Large intestine (tissue), 3 donors: ENCODE data around the gene CSTF1. TPM values are rescaled to one million over a fixed set of nuclear protein-coding genes. Genes with fewer than 3 reads are reported as not detected.
A peak's percentile ranks its signal among the peaks of the same experiment; 100 is the strongest.

Experiments
- DNase-seq, 2 donors: peaks; one replicate each; pipeline versions ENCODE4 v3.0.0 to v3.0.0-alpha.2; 2013
- H3K27ac ChIP-seq: one replicate; pipeline ENCODE4 v1.5.1; 2013; ENCODE audit warnings: low read length
- H3K27me3 ChIP-seq: 2 replicates; pipeline ENCODE4 v1.6.1; 2013; ENCODE audit warnings: low read length; ENCODE audit not compliant: control insufficient read depth, insufficient read depth
- H3K36me3 ChIP-seq: 2 replicates; pipeline ENCODE4 v1.6.1; 2013; ENCODE audit warnings: low read length; ENCODE audit not compliant: control insufficient read depth, insufficient read depth
- H3K4me1 ChIP-seq: one replicate; pipeline ENCODE4 v1.6.1; 2013; ENCODE audit warnings: low read length; ENCODE audit not compliant: control insufficient read depth, insufficient read depth
- H3K4me3 ChIP-seq: one replicate; pipeline ENCODE4 v1.5.1; 2013; ENCODE audit warnings: low read length
- H3K9me3 ChIP-seq: one replicate; pipeline ENCODE4 v1.6.1; 2013; ENCODE audit warnings: mild to moderate bottlenecking, low read depth, low read length, moderate library complexity; ENCODE audit not compliant: control insufficient read depth
- WGBS: methylation state at CpG from one replicate; pipeline ENCODE4 v1.1.5; 2013; ENCODE audit warnings: low lambda C conversion rate; ENCODE audit not compliant: insufficient coverage; 5-methylcytosine and 5-hydroxymethylcytosine counted together
- polyA plus RNA-seq: library from polyadenylated mRNA; unstranded; fragments of 120-200 nt; gene quantifications from one replicate; pipeline ENCODE4 v1.2.1, GENCODE V29; 2013

The CSTF1 gene
- polyA plus RNA-seq, 1 donor, result 27.6 TPM

DNA sequence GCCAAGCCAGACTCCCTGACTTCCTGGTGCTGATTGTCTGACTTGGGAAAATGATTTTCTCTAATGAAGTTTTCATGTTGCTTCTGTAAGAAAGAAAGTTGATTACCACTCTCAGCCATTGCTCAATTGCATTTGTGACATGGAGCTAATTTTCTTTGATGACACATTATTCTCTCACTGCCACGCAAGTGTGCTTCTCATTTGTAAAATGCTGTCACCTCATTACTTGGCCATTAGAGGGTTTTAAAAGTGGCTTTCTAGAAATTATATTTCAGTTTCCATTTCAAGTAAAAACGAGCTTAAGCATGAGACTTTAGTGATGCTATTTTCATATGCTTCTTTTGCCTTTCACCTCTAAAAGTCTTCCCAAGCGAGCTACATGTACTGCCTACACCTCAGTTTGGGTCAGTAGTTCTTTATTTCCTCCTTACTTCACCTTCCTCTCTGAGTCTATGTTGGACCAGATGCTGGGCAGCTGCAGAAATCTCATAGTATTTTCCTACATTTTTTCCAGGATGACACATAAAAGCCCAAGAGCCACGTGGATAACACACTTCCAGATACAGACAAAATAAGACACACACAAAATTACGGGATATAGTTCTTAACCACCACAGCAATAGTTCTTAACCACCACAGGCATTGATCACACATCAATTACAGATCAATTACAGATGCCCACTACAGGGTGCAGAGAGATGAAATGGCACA lies 39.9 kb upstream of the CSTF1 start:
- Histone ChIP-seq H3K36me3 (no peaks in the 10 kb centered on the region), H3K27ac (no peak overlapping the region), H3K4me3 (no peak overlapping the region), H3K4me1 (peaks cover 4% of the 10 kb centered on the region), H3K27me3 (no peaks in the 10 kb centered on the region), H3K9me3 (no peaks in the 10 kb centered on the region)
- 84% methylated on average over 2 of the region's 5 CpGs for WGBS
- DNase-seq, result no peak

DNA sequence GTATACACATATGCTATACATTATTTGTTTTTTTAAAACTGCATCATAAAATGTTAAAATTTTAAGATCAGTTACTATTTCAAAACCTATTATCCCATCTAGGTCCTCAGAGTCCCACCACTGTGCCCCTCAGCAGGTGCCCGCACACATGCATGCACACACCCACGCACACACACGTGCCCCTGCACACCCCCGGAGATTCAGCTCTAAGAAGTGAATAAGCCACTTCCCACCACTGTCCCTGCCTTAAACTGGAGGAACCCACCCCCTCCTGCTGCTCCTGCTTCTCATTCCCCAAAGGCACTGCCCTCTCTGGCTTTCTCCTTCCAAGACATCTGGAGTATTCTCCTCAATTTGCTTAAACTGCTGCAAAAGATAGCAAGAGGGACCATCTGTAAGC lies 39.1 kb upstream of the CSTF1 start:
- H3K4me3 ChIP-seq, result no peak overlapping the region
- no peaks in the 10 kb centered on the region for H3K9me3 ChIP-seq
- no peak for DNase-seq
- no peaks in the 10 kb centered on the region for H3K27me3 ChIP-seq
- no peak overlapping the region for H3K27ac ChIP-seq
- no peaks in the 10 kb centered on the region for H3K4me1 ChIP-seq
- no CpG with 5 or more reads among the region's 4 CpGs for WGBS
- H3K36me3 ChIP-seq, result no peaks in the 10 kb centered on the region

DNA sequence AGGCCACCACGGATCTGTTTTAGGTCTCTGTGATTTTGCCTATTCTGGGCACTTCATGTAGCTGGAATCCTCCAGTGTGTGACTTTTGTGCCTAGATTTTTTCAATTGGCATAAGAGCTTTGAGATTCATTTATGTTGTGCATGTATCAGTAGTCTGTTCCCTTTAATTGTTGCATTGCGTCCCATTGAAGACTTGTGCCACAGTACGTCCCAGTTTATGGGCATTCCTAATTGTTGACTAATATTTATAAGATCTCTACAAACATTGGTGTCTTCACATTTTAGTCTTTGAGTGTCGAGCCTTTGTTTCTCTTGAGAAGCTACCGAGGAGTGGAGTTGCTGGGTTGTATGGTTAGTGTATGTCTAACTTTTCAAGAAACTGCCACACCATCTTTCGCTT lies 34.4 kb upstream of the CSTF1 start:
- Histone ChIP-seq H3K9me3 (no peaks in the 10 kb centered on the region), H3K36me3 (peaks cover 4% of the 10 kb centered on the region), H3K4me1 (peaks cover 7% of the 10 kb centered on the region), H3K4me3 (no peak overlapping the region), H3K27ac (no peak overlapping the region), H3K27me3 (no peaks in the 10 kb centered on the region)
- no peak for DNase-seq
- WGBS, result no CpG with 5 or more reads among the region's 6 CpGs

DNA sequence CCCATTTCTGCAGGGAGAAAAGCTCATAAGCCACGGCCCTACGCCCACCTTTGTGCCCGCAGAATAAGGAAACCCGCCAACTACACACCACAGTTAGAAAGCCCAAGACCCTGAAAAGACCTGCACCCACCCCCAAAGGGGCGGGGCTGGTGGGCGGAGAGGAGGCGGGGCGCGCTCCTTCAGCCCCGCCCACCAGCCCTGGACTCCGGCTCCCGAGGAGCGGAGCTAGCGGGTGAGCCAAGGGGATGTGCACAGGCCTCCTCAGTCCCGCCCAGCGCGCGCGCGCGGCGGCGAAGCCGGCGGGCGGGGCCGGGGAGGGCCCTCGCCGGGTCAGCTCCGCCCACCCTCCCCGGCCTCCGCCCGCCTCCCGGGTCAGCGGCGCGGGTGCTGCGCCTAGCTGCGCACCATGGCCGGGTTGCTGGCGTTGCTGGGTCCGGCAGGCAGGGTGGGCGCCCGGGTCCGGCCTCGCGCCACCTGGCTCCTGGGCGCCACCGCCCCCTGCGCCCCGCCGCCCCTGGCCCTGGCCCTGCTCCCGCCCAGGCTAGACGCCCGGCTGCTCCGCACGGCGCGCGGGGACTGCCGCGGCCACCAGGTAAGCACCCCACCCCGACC lies 33.7 kb upstream of the CSTF1 start, which contains the start of gene FAM210B:
Gene FAM210B, plus strand, starts transcription at position 375 of the 612 bp plus-strand sequence. Its CDS starts 32 bp downstream, at position 407.
- DNase-seq, result peak; percentile 87 to 90
- peaks cover 7% of the 10 kb centered on the region for H3K4me1 ChIP-seq
- peak within 1 kb of the TSS; percentile 20 for H3K27ac ChIP-seq
- H3K9me3 ChIP-seq, result no peaks in the 10 kb centered on the region
- H3K27me3 ChIP-seq, result no peaks in the 10 kb centered on the region
- H3K36me3 ChIP-seq, result peaks cover 4% of the 10 kb centered on the region
- H3K4me3 ChIP-seq, result peak within 1 kb of the TSS; percentile 65
- WGBS, result no CpG with 5 or more reads among the region's 63 CpGs

DNA sequence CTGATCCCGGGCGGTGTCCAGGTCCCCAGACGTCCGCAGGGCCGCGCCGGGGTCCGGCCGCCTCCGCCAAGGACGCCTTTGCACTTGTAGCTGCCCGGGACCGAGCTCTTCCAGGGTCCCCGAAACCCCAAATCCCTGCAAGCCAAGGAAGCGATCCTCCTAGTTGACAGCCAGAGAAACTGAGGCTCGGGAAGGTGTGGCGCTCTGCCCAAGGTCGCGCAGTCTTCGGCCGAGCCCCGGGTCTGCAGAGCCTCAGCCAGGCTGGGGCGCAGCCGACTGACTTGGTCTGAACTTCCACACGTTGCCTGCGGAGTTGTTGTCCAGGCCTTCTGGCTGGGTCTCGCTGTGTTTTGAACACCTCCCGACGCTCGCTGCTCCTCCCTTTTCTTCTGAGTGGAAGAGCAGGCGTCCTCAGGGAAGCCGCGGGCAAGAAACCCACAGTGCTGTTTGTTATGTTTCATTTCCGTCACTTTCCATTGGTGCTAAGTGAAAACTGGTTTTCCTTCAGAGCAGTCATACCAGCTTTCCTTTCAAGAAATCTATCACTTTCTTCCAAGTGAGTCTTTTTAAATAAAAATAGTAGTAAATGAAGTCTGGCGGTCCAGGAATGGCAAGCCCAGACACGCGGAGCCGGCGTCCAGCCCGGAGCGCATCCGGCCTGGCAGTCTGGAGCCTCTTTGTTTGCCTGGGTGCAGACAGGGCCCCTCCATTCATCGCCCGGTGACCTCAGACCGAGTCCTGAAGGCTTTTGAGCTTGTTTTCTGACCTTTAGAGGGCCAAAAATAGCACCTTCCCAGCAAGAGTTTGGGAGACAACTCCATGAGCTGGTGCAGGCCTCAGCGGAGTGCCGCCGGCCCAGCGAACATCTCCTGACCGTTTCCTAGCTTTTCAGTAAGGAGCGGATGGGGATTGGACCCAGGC lies 33.0 kb upstream of the CSTF1 start:
- no CpG with 5 or more reads among the region's 51 CpGs for WGBS
- peaks cover 7% of the 10 kb centered on the region for H3K4me1 ChIP-seq
- peak in 1 of 2 donors; percentile 54 for DNase-seq

DNA sequence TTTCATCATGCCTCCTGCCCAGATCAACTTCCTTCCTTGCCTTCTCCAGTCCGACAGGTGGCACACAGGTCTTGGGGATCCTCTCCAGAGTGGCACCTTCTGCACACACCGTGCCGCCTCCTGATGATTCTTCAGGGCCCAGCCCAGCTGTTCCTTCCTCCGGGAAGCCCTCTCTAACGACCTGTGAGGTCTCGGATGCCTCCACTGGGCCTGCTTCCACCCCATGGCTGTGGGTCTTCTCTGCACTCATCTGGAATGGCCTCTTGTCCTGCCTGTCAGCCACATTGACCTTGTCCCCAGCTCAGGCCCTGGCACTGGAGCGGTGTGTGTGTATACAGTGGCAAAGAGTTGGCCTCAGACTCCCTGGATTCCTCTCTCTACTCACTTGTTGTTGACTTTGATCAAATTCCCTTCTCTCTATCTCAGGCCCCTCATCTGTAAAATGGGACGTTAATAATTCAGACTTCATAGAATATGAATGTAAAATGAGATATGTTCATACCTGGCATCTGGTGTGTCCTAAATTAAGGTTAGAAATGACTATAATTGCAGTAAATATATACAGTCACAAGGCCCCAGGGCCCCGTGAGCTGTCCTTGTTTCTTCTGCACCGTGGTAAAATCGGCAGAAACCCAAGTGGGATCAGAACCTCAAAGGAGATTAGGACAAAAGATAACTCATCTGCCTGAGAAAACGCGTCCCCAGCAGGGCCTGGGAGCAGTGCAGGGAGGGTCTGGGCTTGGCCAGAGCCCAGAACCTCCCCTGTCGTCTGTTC lies 32.1 kb upstream of the CSTF1 start:
- Histone ChIP-seq H3K9me3 (no peaks in the 10 kb centered on the region), H3K27ac (peak overlapping the region; percentile 20), H3K4me1 (peaks cover 7% of the 10 kb centered on the region), H3K27me3 (no peaks in the 10 kb centered on the region), H3K36me3 (peaks cover 9% of the 10 kb centered on the region), H3K4me3 (peak overlapping the region; percentile 65)
- DNase-seq, result no peak
- WGBS, result no CpG with 5 or more reads among the region's 14 CpGs

More for the DNA sequence above, 33.0 kb upstream of the CSTF1 start:
- Histone ChIP-seq H3K9me3 (no peaks in the 10 kb centered on the region), H3K27me3 (no peaks in the 10 kb centered on the region), H3K4me3 (peak overlapping the region; percentile 65), H3K27ac (peak overlapping the region; percentile 20), H3K36me3 (peaks cover 4% of the 10 kb centered on the region)

DNA sequence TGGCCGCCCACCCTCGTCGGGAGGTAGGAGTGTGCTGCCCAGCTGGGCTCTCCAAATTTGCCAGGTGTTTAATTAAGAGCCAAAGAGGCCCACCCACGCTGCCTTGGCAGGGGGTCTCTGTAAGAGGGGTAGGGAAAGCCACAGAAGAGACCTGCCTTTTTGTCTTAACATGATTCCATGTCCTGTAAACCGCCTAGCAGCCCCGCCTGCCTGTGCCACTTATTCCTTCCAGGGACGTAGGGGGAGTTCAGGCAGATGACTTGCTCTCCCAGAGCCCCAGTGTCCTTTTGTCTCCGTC lies 31.6 kb upstream of the CSTF1 start:
- no peak overlapping the region for H3K4me3 ChIP-seq

DNA sequence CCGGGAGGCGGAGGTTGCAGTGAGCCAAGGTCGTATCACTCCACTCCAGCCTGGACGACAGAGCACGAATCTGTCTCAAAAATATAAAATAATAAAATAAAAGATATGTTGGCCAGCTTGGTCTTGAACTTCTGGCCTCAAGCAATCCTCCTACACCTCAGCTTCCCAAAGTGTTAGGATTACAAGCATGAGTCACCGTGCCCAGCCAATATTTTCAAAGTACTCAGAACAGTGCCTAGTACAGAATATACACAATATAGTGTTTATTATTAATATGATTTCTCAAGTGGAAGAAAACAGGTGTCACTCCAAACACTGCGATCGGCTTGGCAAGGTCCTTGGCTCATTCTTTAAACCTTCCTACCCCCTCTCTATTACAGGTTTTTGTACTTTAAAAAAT lies 30.5 kb upstream of the CSTF1 start:
- no peak for DNase-seq
- Histone ChIP-seq H3K36me3 (peaks cover 23% of the 10 kb centered on the region), H3K9me3 (no peaks in the 10 kb centered on the region), H3K27ac (no peak overlapping the region), H3K4me1 (peaks cover 7% of the 10 kb centered on the region), H3K27me3 (no peaks in the 10 kb centered on the region), H3K4me3 (no peak overlapping the region)
- 100% methylated on average over 1 of the region's 8 CpGs for WGBS

More for the DNA sequence above, 31.6 kb upstream of the CSTF1 start:
- WGBS, result no CpG with 5 or more reads among the region's 8 CpGs
- Histone ChIP-seq H3K27ac (no peak overlapping the region), H3K27me3 (no peaks in the 10 kb centered on the region), H3K9me3 (no peaks in the 10 kb centered on the region), H3K36me3 (peaks cover 14% of the 10 kb centered on the region), H3K4me1 (peaks cover 7% of the 10 kb centered on the region)
- no peak for DNase-seq

DNA sequence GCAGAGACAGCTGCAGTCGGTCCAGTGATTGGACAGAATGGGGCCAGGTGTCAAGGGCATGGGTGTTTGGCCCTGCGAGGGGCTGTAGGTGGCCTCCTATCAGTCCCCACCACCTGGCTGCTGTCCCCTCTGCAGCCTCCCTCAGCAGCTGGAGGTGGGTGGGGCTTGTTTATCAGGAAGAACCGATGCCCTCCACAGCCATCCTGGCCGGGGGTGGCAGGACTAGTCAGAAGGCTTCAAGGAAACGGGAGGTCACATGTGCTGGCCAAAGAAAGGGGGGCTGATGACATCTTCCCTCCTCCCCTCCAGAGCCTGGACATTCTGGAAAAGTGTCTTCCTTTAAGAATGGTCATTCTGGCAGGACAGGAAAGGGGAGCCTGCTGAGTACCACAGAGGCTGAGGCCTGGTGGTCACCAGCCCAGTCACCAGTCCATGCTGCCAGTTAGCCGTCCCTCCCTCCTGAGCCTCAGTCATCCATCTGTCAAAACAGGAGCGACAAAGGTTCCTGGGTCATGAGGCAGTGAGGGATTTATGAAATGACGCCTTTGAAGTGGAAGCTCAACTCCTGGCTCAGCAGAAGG lies 29.5 kb upstream of the CSTF1 start:
- Histone ChIP-seq H3K4me1 (peaks cover 7% of the 10 kb centered on the region), H3K4me3 (no peak overlapping the region), H3K27me3 (no peaks in the 10 kb centered on the region), H3K36me3 (peaks cover 26% of the 10 kb centered on the region), H3K27ac (no peak overlapping the region), H3K9me3 (no peaks in the 10 kb centered on the region)
- DNase-seq, result no peak
- 100% methylated on average over 1 of the region's 8 CpGs for WGBS
